ENCODE results near the gene DET1. TPM values are rescaled to one million over a fixed set of nuclear protein-coding genes. Genes with fewer than 3 reads are reported as not detected.
A peak's percentile ranks its signal among the peaks of the same experiment; 100 is the strongest.

DET1 gene
- total and polyA plus RNA-seq, 2 of the 13 experiments (the other 11 are each of a cell fraction or from before 2014, with no cell fraction given) = 2.2 to 4.2 TPM

GRCh38 chr15:88465633-88466224, 80.8 kb downstream of the DET1 start (continued):
- TF ChIP-seq, protein P1, sequence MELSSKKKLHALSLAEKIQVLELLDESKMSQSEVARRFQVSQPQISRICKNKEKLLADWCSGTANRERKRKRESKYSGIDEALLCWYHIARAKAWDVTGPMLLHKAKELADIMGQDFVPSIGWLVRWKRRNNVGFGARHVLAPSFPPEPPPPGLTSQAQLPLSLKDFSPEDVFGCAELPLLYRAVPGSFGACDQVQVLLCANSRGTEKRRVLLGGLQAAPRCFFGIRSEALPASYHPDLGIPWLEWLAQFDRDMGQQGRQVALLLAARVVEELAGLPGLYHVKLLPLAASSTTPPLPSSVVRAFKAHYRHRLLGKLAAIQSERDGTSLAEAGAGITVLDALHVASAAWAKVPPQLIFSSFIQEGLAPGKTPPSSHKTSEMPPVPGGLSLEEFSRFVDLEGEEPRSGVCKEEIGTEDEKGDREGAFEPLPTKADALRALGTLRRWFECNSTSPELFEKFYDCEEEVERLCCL (CRISPR knock-in tag; IDR thresholded peaks at IDR 0.05; ENCODE audit: borderline replicate concordance) = no peak
- no peak for TF ChIP-seq KDM1A (CRISPR knock-in tag; IDR thresholded peaks at IDR 0.05)
- no peak for TF ChIP-seq ETS1 (CRISPR knock-in tag; IDR thresholded peaks at IDR 0.05)
- TF ChIP-seq SMAD9 (CRISPR knock-in tag; IDR thresholded peaks at IDR 0.05) = no peak
- peak; percentile 96 for TF ChIP-seq JUNB (CRISPR knock-in tag; IDR thresholded peaks at IDR 0.05; ENCODE audit: borderline replicate concordance)
- TF ChIP-seq, protein P2, sequence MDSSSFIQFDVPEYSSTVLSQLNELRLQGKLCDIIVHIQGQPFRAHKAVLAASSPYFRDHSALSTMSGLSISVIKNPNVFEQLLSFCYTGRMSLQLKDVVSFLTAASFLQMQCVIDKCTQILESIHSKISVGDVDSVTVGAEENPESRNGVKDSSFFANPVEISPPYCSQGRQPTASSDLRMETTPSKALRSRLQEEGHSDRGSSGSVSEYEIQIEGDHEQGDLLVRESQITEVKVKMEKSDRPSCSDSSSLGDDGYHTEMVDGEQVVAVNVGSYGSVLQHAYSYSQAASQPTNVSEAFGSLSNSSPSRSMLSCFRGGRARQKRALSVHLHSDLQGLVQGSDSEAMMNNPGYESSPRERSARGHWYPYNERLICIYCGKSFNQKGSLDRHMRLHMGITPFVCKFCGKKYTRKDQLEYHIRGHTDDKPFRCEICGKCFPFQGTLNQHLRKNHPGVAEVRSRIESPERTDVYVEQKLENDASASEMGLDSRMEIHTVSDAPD (CRISPR knock-in tag; IDR thresholded peaks at IDR 0.05) = peak; percentile 94
- peak; percentile 93 for TF ChIP-seq SAP130 (CRISPR knock-in tag; IDR thresholded peaks at IDR 0.05; ENCODE audit: low read depth)
- TF ChIP-seq SRY (CRISPR knock-in tag; IDR thresholded peaks at IDR 0.05) = no peak
- TF ChIP-seq ZNF142 (CRISPR knock-in tag; IDR thresholded peaks at IDR 0.05) = no peak
- TF ChIP-seq ZSCAN9 (CRISPR knock-in tag; IDR thresholded peaks at IDR 0.05; ENCODE audit: borderline replicate concordance) = peak; percentile 93
- TF ChIP-seq MTA3 (CRISPR knock-in tag; IDR thresholded peaks at IDR 0.05) = no peak
- no peak; the same call in 1 of the 2 replicates for TF ChIP-seq RORA (CRISPR knock-in tag; IDR thresholded peaks at IDR 0.05)
- TF ChIP-seq ZC3H4 (CRISPR knock-in tag; IDR thresholded peaks at IDR 0.05; ENCODE audit: borderline replicate concordance) = peak; percentile 58; the same call in 1 of the 2 replicates
- TF ChIP-seq, protein P3, sequence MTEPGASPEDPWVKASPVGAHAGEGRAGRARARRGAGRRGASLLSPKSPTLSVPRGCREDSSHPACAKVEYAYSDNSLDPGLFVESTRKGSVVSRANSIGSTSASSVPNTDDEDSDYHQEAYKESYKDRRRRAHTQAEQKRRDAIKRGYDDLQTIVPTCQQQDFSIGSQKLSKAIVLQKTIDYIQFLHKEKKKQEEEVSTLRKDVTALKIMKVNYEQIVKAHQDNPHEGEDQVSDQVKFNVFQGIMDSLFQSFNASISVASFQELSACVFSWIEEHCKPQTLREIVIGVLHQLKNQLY (CRISPR knock-in tag; IDR thresholded peaks at IDR 0.05) = peak; percentile 53; the same call in 1 of the 2 replicates
- TF ChIP-seq ZNF501 (CRISPR knock-in tag; IDR thresholded peaks at IDR 0.05) = no peak
- TF ChIP-seq CC2D1A (CRISPR knock-in tag; IDR thresholded peaks at IDR 0.05) = 0 out of 2 replicates have a peak, but pooled peaks have one; percentile 64
- TF ChIP-seq ZEB1 (IDR thresholded peaks at IDR 0.05; ENCODE audit: insufficient replicate concordance, low read depth) = no peak
- TF ChIP-seq FOXA1 (IDR thresholded peaks at IDR 0.05) = no peak
- peak; percentile 52 for TF ChIP-seq FOXA1 (CRISPR knock-in tag; IDR thresholded peaks at IDR 0.05)
- TF ChIP-seq ZNF720 (CRISPR knock-in tag; IDR thresholded peaks at IDR 0.05) = no peak
- TF ChIP-seq RFXANK (CRISPR knock-in tag; IDR thresholded peaks at IDR 0.05) = no peak
- no peak for TF ChIP-seq MLLT10 (CRISPR knock-in tag; IDR thresholded peaks at IDR 0.05)
